NCI-H526 (cell line): ENCODE measurements around the gene ATAD3C.
A peak's percentile ranks its signal among the peaks of the same experiment; 100 is the strongest.
"Not testable (repeated sequence)": the region's sequence is repeated elsewhere in the genome, so short reads cannot be mapped to it uniquely, and the experiment has no call there.

Experiments
- DNase-seq, 2 experiments: peaks; one replicate each; lab custom pipeline; 2025; lab: John Stamatoyannopoulos, UW

Gene ATAD3C, protein sequence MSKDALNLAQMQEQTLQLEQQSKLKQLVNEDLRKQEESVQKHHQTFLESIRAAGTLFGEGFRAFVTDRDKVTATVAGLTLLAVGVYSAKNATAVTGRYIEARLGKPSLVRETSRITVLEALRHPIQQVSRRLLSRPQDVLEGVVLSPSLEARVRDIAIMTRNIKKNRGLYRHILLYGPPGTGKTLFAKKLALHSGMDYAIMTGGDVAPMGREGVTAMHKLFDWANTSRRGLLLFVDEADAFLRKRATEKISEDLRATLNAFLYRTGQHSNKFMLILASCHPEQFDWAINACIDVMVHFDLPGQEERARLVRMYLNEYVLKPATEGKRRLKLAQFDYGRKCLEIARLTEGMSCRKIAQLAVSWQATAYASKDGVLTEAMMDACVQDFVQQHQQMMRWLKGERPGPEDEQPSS

DNA sequence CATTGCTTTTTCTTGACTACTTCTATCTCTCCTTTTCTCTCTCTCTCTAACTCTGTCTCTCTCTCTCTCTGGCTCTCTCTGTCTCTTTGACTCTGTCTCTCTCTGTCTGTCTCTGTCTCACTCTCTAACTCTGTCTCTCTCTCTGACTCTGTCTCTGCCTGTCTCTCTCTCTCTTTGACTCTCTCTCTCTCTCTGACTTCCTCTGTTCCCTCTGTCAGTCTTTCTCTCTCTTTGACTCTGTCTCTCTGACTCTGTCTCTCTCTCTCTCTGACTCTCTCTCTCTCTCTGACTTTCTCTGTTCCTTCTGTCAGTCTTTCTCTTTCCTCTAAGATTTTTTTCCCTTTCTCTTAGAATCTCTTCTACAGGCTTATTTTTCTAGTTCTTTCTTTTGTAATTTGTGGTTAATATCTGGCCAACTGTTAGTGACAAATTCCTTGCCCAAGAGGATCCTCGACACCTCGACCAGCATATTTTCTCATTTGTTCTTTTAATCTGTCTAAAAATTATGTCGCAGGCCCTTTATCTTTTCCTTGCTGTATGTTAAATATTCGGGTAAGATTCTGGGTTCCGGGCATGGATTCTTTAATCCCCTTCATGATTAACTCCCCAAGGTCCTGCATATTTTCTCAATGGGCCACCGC, at the start of gene ATAD3C:
Gene ATAD3C, plus strand, starts transcription at position 591 of the 641 bp plus-strand sequence. CDS start 995 bp downstream, outside the sequence.
- no peak for DNase-seq

- no peak for DNase-seq
Observed at GRCh38 chr1:1399872-1400575, 49.5 kb upstream of the ATAD3C start.

DNA sequence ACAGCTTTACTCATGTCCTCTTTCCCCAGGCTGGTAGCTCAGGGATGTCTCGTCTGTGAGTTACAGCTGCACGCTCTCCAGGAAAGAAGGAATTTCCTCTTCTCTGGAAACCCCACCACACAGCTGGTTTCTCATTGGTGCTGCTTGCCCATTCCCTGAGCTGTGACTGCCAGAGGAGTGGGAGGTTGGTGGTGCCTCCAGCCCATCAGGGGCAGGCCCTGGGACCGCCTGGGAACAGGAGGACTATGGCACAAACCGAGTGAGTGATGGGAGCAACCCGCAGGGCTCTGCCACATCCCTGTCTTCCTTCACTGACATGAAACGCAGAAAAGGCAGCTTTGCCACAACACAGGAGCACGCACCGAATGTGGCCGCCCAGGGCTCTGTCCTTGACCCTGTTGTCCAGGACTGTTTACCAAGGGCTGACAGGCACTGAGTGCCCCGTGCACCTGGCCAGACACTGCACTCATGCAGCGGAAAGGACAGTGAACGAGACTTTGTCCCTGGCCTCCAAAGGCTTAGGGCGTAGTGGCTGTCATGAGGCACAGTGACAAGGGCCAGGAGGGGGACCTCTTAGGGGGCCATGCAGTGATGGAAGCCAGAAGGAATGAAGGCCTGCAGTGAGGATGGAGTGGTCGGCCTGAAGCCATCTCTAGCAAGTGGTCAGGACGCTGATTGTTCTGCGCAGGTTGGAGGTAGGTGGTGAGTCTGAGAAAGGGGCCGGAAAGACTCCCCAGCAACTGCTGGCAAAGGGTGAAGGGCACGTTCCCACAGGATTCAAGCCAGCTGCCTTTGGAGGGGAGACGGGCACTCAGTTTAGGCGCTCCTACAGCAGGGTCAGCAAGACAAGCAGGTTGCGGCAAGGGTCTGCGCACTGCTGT, 48.7 kb upstream of the ATAD3C start:
- DNase-seq: no peak

DNA sequence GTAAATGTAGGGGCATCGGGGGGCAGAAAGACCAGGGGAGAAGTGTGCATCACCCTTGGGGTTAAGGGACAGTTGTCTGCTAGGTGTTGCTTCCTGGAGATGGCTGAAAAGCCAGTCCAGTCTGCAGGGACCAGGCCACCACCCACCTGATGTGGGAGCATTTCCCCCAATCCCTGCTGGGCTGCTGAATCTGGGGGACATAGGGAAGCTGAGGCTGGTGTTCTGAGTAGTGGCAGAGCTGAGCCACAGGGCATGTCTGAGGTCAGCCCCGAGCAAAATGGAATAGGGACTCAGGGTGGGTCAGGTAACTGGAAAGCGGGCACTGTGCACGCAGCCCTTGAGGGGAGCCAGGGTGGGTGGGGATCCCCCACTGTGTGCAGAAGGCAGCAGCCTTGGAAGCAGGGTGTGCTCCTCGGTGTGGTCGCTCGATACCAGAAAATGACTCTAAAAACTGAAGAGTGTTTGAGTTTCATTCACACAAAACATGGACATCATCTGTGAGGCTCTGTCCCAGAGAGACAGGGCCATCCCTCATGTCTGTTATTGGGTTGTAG, 48.0 kb upstream of the ATAD3C start:
- DNase-seq: no peak

GRCh38 chr1:1402072-1402900, 47.2 kb upstream of the ATAD3C start:
- peak in 1 of 2 experiments; percentile 75 for DNase-seq

GRCh38 chr1:1402901-1403392, 46.5 kb upstream of the ATAD3C start:
- DNase-seq: not testable (repeated sequence)

GRCh38 chr1:1403653-1404052, 45.8 kb upstream of the ATAD3C start:
- DNase-seq: no peak

GRCh38 chr1:1406101-1406820, 43.2 kb upstream of the ATAD3C start:
- no peak for DNase-seq

GRCh38 chr1:1406821-1407635, 42.5 kb upstream of the ATAD3C start, which contains the start of gene MRPL20:
Gene MRPL20 (minus strand): TSS chr1:1407293. CDS start chr1:1407217, 76 bp downstream.
- DNase-seq: peak; percentile 86 to 96

GRCh38 chr1:1407636-1408318, 41.7 kb upstream of the ATAD3C start:
- DNase-seq: no peak

GRCh38 chr1:1410238-1410637, 39.3 kb upstream of the ATAD3C start:
- DNase-seq: not testable (repeated sequence)

DNA sequence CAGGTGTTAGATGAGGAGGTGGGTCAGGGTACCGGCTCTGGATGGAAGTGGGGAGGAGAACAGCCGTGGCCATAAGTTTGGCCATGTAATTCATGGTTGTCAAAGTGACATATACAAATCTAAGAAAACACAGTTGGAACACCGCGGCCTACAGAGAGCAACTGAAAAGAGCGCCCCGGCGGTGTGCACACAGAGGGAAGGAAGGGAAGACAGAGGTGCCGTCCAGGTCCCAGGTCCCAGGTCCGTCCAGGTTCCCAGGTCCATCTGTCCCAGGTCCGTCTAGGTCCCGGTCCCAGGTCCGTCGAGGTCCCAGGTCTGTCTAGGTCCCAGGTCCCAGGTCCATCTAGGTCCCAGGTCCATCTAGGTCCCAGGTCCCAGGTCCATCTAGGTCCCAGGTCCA, 37.9 kb upstream of the ATAD3C start:
- no peak for DNase-seq

- DNase-seq: not testable (repeated sequence)
Observed at GRCh38 chr1:1412311-1412902, 37.1 kb upstream of the ATAD3C start.

- DNase-seq: no peak
Observed at GRCh38 chr1:1415751-1416150, 33.7 kb upstream of the ATAD3C start.

DNA sequence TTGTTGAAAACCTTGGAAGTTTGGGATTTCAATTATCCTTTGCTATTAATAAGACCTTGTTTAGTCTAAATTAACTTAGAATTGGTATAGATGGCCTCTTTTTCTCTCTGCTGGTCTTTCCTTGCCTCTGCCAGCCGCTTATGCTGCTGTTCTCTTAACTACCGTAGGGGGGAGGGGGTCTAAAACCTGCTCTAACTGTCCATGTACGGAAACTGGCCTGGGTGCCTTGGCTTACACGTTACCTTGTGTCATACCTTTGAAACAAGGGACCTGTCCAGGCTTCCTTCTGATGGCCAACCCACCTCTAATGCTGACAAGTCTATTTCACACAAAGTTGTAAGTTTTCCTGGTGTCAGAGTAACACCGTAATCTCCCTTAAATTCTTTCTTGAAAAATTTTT, 32.1 kb upstream of the ATAD3C start:
- DNase-seq: peak; percentile 60 to 86

- DNase-seq: not testable (repeated sequence)
Observed at GRCh38 chr1:1417825-1418463, 31.5 kb upstream of the ATAD3C start.
